ENCODE results near the gene NDE1.
"Not testable (repeated sequence)": the region's sequence is repeated elsewhere in the genome, so short reads cannot be mapped to it uniquely, and the experiment has no call there.

GRCh38 chr16:15607221-15607699, 42.8 kb upstream of the NDE1 start:
- TF ChIP-seq, protein P1, sequence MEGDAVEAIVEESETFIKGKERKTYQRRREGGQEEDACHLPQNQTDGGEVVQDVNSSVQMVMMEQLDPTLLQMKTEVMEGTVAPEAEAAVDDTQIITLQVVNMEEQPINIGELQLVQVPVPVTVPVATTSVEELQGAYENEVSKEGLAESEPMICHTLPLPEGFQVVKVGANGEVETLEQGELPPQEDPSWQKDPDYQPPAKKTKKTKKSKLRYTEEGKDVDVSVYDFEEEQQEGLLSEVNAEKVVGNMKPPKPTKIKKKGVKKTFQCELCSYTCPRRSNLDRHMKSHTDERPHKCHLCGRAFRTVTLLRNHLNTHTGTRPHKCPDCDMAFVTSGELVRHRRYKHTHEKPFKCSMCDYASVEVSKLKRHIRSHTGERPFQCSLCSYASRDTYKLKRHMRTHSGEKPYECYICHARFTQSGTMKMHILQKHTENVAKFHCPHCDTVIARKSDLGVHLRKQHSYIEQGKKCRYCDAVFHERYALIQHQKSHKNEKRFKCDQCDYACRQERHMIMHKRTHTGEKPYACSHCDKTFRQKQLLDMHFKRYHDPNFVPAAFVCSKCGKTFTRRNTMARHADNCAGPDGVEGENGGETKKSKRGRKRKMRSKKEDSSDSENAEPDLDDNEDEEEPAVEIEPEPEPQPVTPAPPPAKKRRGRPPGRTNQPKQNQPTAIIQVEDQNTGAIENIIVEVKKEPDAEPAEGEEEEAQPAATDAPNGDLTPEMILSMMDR (IDR thresholded peaks at IDR 0.05) = not testable (repeated sequence)
- not testable (repeated sequence) for TF ChIP-seq POLR2A (IDR thresholded peaks at IDR 0.05)
